ENCODE results near the gene INAFM2. TPM values are rescaled to one million over a fixed set of nuclear protein-coding genes. Genes with fewer than 3 reads are reported as not detected.

INAFM2 gene
- total RNA-seq, 2 experiments from 2014 or later, result 3.3 to 4.4 TPM

- H3K4me2 ChIP-seq (ENCODE audit: low read length), result peak overlapping the region; percentile 96
- H3K4me3 ChIP-seq (ENCODE audit: low read depth, low read length, poor library complexity, severe bottlenecking), result peak overlapping the region; percentile 80
- H4K20me1 ChIP-seq (ENCODE audit: insufficient read depth, low read length), result no peaks in the 10 kb centered on the region
- intact Hi-C loops (cut with micrococcal nuclease; ENCODE audit: unreplicated experiment), result no loop called here
- H3K9me3 ChIP-seq (ENCODE audit: low read length), result no peaks in the 10 kb centered on the region
- peak overlapping the region; percentile 74; the same call in 1 of the 2 replicates for H2AFZ ChIP-seq (ENCODE audit: low read length)
- DNase-seq (ENCODE audit: low spot score), result peak; percentile 75
- CTCF ChIA-PET (ENCODE audit: unreplicated experiment), result interaction anchor here (0.7 kb wide), 1 partner anchor 48 kb away, joined by 3 read pairs; no protein-coding TSS in a partner anchor
- no peak overlapping the region for H3K27ac ChIP-seq (ENCODE audit: low read depth, low read length, poor library complexity, severe bottlenecking)
- TF ChIP-seq, protein P1, sequence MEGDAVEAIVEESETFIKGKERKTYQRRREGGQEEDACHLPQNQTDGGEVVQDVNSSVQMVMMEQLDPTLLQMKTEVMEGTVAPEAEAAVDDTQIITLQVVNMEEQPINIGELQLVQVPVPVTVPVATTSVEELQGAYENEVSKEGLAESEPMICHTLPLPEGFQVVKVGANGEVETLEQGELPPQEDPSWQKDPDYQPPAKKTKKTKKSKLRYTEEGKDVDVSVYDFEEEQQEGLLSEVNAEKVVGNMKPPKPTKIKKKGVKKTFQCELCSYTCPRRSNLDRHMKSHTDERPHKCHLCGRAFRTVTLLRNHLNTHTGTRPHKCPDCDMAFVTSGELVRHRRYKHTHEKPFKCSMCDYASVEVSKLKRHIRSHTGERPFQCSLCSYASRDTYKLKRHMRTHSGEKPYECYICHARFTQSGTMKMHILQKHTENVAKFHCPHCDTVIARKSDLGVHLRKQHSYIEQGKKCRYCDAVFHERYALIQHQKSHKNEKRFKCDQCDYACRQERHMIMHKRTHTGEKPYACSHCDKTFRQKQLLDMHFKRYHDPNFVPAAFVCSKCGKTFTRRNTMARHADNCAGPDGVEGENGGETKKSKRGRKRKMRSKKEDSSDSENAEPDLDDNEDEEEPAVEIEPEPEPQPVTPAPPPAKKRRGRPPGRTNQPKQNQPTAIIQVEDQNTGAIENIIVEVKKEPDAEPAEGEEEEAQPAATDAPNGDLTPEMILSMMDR (conservative IDR thresholded peaks at IDR 0.05; ENCODE audit: low read length), result peak; percentile 62
- no peak for TF ChIP-seq EZH2phosphoT487 (IDR thresholded peaks at IDR 0.05; ENCODE audit: borderline replicate concordance, low read depth, low read length)
- no TSS peak for BruUV-seq (replicated peaks)
- peaks cover 11% of the 10 kb centered on the region for H3K4me1 ChIP-seq (ENCODE audit: insufficient read depth, low read length, poor library complexity, severe bottlenecking)
- no peaks in the 10 kb centered on the region for H3K36me3 ChIP-seq (ENCODE audit: insufficient read depth, low read length)
- no peaks in the 10 kb centered on the region for H3K9me2 ChIP-seq (ENCODE audit: insufficient read depth, low read length)
- H3K79me2 ChIP-seq (ENCODE audit: insufficient read depth, low read depth, low read length), result no peaks in the 10 kb centered on the region
- POLR2A ChIA-PET, result no interaction called here
Measured at GRCh38 chr15:40358471-40359353, 35.2 kb downstream of the INAFM2 start.

DNA sequence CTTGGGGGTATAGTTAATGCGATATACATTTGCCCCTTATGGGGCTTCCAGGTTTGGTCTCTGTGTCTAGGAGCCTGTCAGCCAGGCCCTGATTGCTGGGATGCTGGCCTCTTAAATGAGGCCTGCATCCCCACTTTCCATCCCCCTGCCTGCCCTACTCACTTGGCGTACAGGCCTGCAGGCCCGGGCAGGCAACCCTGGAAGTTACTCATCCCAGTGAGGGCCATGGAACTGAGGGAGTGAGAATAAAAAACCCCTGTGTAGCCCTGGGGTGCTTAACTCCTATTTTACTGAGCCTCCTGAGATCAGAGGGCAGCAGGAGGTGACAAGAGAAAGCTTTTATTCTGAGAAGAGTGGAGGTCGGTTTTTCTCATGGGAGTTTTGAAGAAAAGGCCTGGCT is 36.5 kb downstream of the INAFM2 start:
- Histone ChIP-seq H3K4me3 (ENCODE audit: low read depth, low read length, poor library complexity, severe bottlenecking) (no peak overlapping the region), H2AFZ (ENCODE audit: low read length) (no peak overlapping the region), H3K27ac (ENCODE audit: low read depth, low read length, poor library complexity, severe bottlenecking) (no peak overlapping the region), H3K9me3 (ENCODE audit: low read length) (no peaks in the 10 kb centered on the region), H3K4me2 (ENCODE audit: low read length) (no peak overlapping the region), H3K79me2 (ENCODE audit: insufficient read depth, low read depth, low read length) (no peaks in the 10 kb centered on the region), H3K9me2 (ENCODE audit: insufficient read depth, low read length) (no peaks in the 10 kb centered on the region), H4K20me1 (ENCODE audit: insufficient read depth, low read length) (no peaks in the 10 kb centered on the region), H3K4me1 (ENCODE audit: insufficient read depth, low read length, poor library complexity, severe bottlenecking) (peaks cover 11% of the 10 kb centered on the region), H3K36me3 (ENCODE audit: insufficient read depth, low read length) (no peaks in the 10 kb centered on the region)
- ChIA-PET POLR2A (no interaction called here), CTCF (ENCODE audit: unreplicated experiment) (no interaction called here)
- DNase-seq (ENCODE audit: low spot score), result no peak
- TF ChIP-seq, protein P1 (conservative IDR thresholded peaks at IDR 0.05; ENCODE audit: low read length), result no peak
- no peak for TF ChIP-seq EZH2phosphoT487 (IDR thresholded peaks at IDR 0.05; ENCODE audit: borderline replicate concordance, low read depth, low read length)
- intact Hi-C loops (cut with micrococcal nuclease; ENCODE audit: unreplicated experiment), result no loop called here
- BruUV-seq (replicated peaks), result no TSS peak

GRCh38 chr15:40361640-40362039 is 38.1 kb downstream of the INAFM2 start:
- H3K79me2 ChIP-seq (ENCODE audit: insufficient read depth, low read depth, low read length), result no peaks in the 10 kb centered on the region
- H2AFZ ChIP-seq (ENCODE audit: low read length), result no peak overlapping the region
- no peak overlapping the region for H3K27ac ChIP-seq (ENCODE audit: low read depth, low read length, poor library complexity, severe bottlenecking)
- H4K20me1 ChIP-seq (ENCODE audit: insufficient read depth, low read length), result no peaks in the 10 kb centered on the region
- TF ChIP-seq, protein P1 (conservative IDR thresholded peaks at IDR 0.05; ENCODE audit: low read length), result no peak
- no peak for TF ChIP-seq EZH2phosphoT487 (IDR thresholded peaks at IDR 0.05; ENCODE audit: borderline replicate concordance, low read depth, low read length)
- H3K9me3 ChIP-seq (ENCODE audit: low read length), result no peaks in the 10 kb centered on the region
- intact Hi-C loops (cut with micrococcal nuclease; ENCODE audit: unreplicated experiment), result no loop called here
- POLR2A ChIA-PET, result no interaction called here
- CTCF ChIA-PET (ENCODE audit: unreplicated experiment), result no interaction called here
- no peaks in the 10 kb centered on the region for H3K9me2 ChIP-seq (ENCODE audit: insufficient read depth, low read length)
- no peak overlapping the region for H3K4me2 ChIP-seq (ENCODE audit: low read length)
- peaks cover 11% of the 10 kb centered on the region for H3K4me1 ChIP-seq (ENCODE audit: insufficient read depth, low read length, poor library complexity, severe bottlenecking)
- no peak overlapping the region for H3K4me3 ChIP-seq (ENCODE audit: low read depth, low read length, poor library complexity, severe bottlenecking)
- H3K36me3 ChIP-seq (ENCODE audit: insufficient read depth, low read length), result no peaks in the 10 kb centered on the region
- BruUV-seq (replicated peaks), result no TSS peak
- DNase-seq (ENCODE audit: low spot score), result no peak

Data from OCI-LY7 (cell line).